Neural progenitor cell (in vitro differentiated cells): Measurements from ENCODE around the gene HHEX. TPM values are rescaled to one million over a fixed set of nuclear protein-coding genes. Genes with fewer than 3 reads are reported as not detected.

Experiments
- DNase-seq: peaks from one replicate; pipeline ENCODE4 v3.0.0-alpha.2; 2016; ENCODE audit warnings: low spot score
- H2AFZ ChIP-seq: fragments of 200-600 bp; sonication (generic); replicated peaks from 2 replicates; pipeline ENCODE4 v1.6.1; 2016; ENCODE audit warnings: antibody characterized with exemption
- H3F3A ChIP-seq: fragments of 200-600 bp; sonication (generic); 2 replicates; pipeline ENCODE4 v1.6.1; 2016; ENCODE audit warnings: antibody characterized with exemption, low read depth
- H3K27ac ChIP-seq: fragments of 200-600 bp; sonication (generic); 2 replicates; pipeline ENCODE4 v1.5.1; 2016; ENCODE audit warnings: mild to moderate bottlenecking
- H3K27me3 ChIP-seq: fragments of 200-600 bp; sonication (generic); 2 replicates; pipeline ENCODE4 v1.6.1; 2016; ENCODE audit warnings: mild to moderate bottlenecking, moderate library complexity
- H3K36me3 ChIP-seq: fragments of 200-600 bp; sonication (generic); 2 replicates; pipeline ENCODE4 v1.5.1; 2016
- H3K4me1 ChIP-seq: fragments of 200-600 bp; sonication (generic); 2 replicates; pipeline ENCODE4 v1.6.1; 2016; ENCODE audit warnings: mixed run types
- H3K4me2 ChIP-seq: fragments of 200-600 bp; sonication (generic); 2 replicates; pipeline ENCODE4 v1.6.1; 2016
- H3K4me3 ChIP-seq: fragments of 200-600 bp; sonication (generic); 2 replicates; pipeline ENCODE4 v1.5.1; 2016
- H3K79me2 ChIP-seq: fragments of 200-600 bp; sonication (generic); 2 replicates; pipeline ENCODE4 v1.6.1; 2016; ENCODE audit warnings: low read depth
- H3K9ac ChIP-seq: fragments of 200-600 bp; sonication (generic); 2 replicates; pipeline ENCODE4 v1.6.1; 2016
- H3K9me3 ChIP-seq: fragments of 200-600 bp; sonication (generic); 2 replicates; pipeline ENCODE4 v1.5.1; 2016; ENCODE audit warnings: low read depth
- H4K20me1 ChIP-seq: fragments of 200-600 bp; sonication (generic); 2 replicates; pipeline ENCODE4 v1.6.1; 2016; ENCODE audit warnings: low read depth
- H3K27ac Mint-ChIP-seq: 3 replicates; pipeline ENCODE4 v1.8.0; 2021; ENCODE audit warnings: mixed read lengths
- H3K27me3 Mint-ChIP-seq: 2 replicates; pipeline ENCODE4 v1.8.0; 2022; ENCODE audit warnings: low read depth, mild to moderate bottlenecking, inconsistent platforms, moderate library complexity, mixed read lengths; ENCODE audit not compliant: insufficient read depth
- H3K36me3 Mint-ChIP-seq: 3 replicates; pipeline ENCODE4 v1.8.0; 2021; ENCODE audit warnings: mixed read lengths
- H3K4me1 Mint-ChIP-seq: 3 replicates; pipeline ENCODE4 v1.8.0; 2021; ENCODE audit warnings: mixed read lengths
- H3K4me3 Mint-ChIP-seq: 3 replicates; pipeline ENCODE4 v1.8.0; 2021; ENCODE audit warnings: mild to moderate bottlenecking, moderate library complexity, mixed read lengths
- H3K9me3 Mint-ChIP-seq: 3 replicates; pipeline ENCODE4 v1.8.0; 2020; ENCODE audit warnings: mixed read lengths
- CTCF ChIP-seq: fragments of 200-600 bp; sonication (generic); IDR thresholded peaks from 2 replicates; pipeline ENCODE4 v1.5.1; 2017; ENCODE audit warnings: antibody characterized with exemption, mild to moderate bottlenecking
- EZH2 ChIP-seq: fragments of 200-600 bp; sonication (generic); IDR thresholded peaks from 2 replicates; pipeline ENCODE4 v1.6.1; 2017; ENCODE audit warnings: antibody characterized with exemption, mild to moderate bottlenecking, moderate library complexity
- EZH2phosphoT487 ChIP-seq: fragments of 200-600 bp; sonication (generic); IDR thresholded peaks from 2 replicates; pipeline ENCODE4 v1.6.1; 2017; ENCODE audit warnings: antibody characterized with exemption
- total RNA-seq: library from RNA; depleted of rRNA; stranded (reverse); fragments of >200 nt; gene quantifications from 2 replicates; pipeline ENCODE4 v1.2.3, GENCODE V29; 2015; ENCODE audit warnings: low replicate concordance

HHEX gene
- total RNA-seq, 1 donor from 2014 or later, result not detected

GRCh38 chr10:92714152-92714845, 24.5 kb downstream of the HHEX start:
- Histone ChIP-seq H3K27ac (no peak overlapping the region), H3F3A (no peaks in the 10 kb centered on the region), H3K4me1 (no peaks in the 10 kb centered on the region), H3K9me3 (no peaks in the 10 kb centered on the region), H4K20me1 (no peaks in the 10 kb centered on the region), H3K36me3 (no peaks in the 10 kb centered on the region), H3K4me3 (no peak overlapping the region), H3K27me3 (no peaks in the 10 kb centered on the region), H3K79me2 (no peaks in the 10 kb centered on the region), H2AFZ (no peak overlapping the region), H3K9ac (no peak overlapping the region), H3K4me2 (no peak overlapping the region)
- no peak for DNase-seq
- H3K27me3 Mint-ChIP-seq, result peaks cover 3% of the 10 kb centered on the region
- H3K9me3 Mint-ChIP-seq, result peaks cover 7% of the 10 kb centered on the region
- no peak overlapping the region for H3K4me3 Mint-ChIP-seq
- no peak overlapping the region for H3K27ac Mint-ChIP-seq
- H3K4me1 Mint-ChIP-seq, result no peaks in the 10 kb centered on the region
- H3K36me3 Mint-ChIP-seq, result no peaks in the 10 kb centered on the region
- TF ChIP-seq EZH2phosphoT487, result no peak

- Histone ChIP-seq H3K79me2 (no peaks in the 10 kb centered on the region), H3K4me2 (no peak overlapping the region), H3K27me3 (no peaks in the 10 kb centered on the region), H3K4me3 (no peak overlapping the region), H3K4me1 (no peaks in the 10 kb centered on the region), H3K36me3 (no peaks in the 10 kb centered on the region), H4K20me1 (no peaks in the 10 kb centered on the region), H3K9ac (no peak overlapping the region), H3K27ac (no peak overlapping the region), H3F3A (no peaks in the 10 kb centered on the region), H2AFZ (no peak overlapping the region), H3K9me3 (no peaks in the 10 kb centered on the region)
- H3K4me1 Mint-ChIP-seq, result no peaks in the 10 kb centered on the region
- H3K36me3 Mint-ChIP-seq, result no peaks in the 10 kb centered on the region
- TF ChIP-seq EZH2, result no peak
- DNase-seq, result no peak
- peaks cover 3% of the 10 kb centered on the region for H3K27me3 Mint-ChIP-seq
- H3K27ac Mint-ChIP-seq, result no peak overlapping the region
- H3K9me3 Mint-ChIP-seq, result peaks cover 7% of the 10 kb centered on the region
- no peak overlapping the region for H3K4me3 Mint-ChIP-seq
These were observed 25.1 kb downstream of the HHEX start for GRCh38 chr10:92714872-92715271.

GRCh38 chr10:92719991-92720830, 30.5 kb downstream of the HHEX start:
- peaks cover 4% of the 10 kb centered on the region for H3K9me3 Mint-ChIP-seq
- no peaks in the 10 kb centered on the region for H3K36me3 Mint-ChIP-seq
- no peak overlapping the region for H3K4me3 ChIP-seq
- no peaks in the 10 kb centered on the region for H3K27me3 ChIP-seq
- H3K27ac Mint-ChIP-seq, result no peak overlapping the region
- no peaks in the 10 kb centered on the region for H3K4me1 ChIP-seq
- no peak overlapping the region for H3K4me2 ChIP-seq
- no peaks in the 10 kb centered on the region for H3K9me3 ChIP-seq
- H3K4me1 Mint-ChIP-seq, result peaks cover 8% of the 10 kb centered on the region
- TF ChIP-seq EZH2 (no peak), EZH2phosphoT487 (no peak), CTCF (no peak)
- H3K9ac ChIP-seq, result no peak overlapping the region
- no peaks in the 10 kb centered on the region for H4K20me1 ChIP-seq
- H3F3A ChIP-seq, result no peaks in the 10 kb centered on the region
- H3K4me3 Mint-ChIP-seq, result no peak overlapping the region
- H3K27me3 Mint-ChIP-seq, result no peaks in the 10 kb centered on the region
- no peak overlapping the region for H2AFZ ChIP-seq
- no peak for DNase-seq
- no peaks in the 10 kb centered on the region for H3K79me2 ChIP-seq
- H3K27ac ChIP-seq, result no peak overlapping the region
- no peaks in the 10 kb centered on the region for H3K36me3 ChIP-seq

GRCh38 chr10:92720831-92721165, 31.0 kb downstream of the HHEX start:
- Histone ChIP-seq H3K4me2 (no peak overlapping the region), H3F3A (no peaks in the 10 kb centered on the region), H2AFZ (no peak overlapping the region), H3K27me3 (no peaks in the 10 kb centered on the region), H3K4me3 (no peak overlapping the region), H3K9me3 (no peaks in the 10 kb centered on the region), H3K9ac (no peak overlapping the region), H4K20me1 (no peaks in the 10 kb centered on the region), H3K27ac (no peak overlapping the region), H3K79me2 (no peaks in the 10 kb centered on the region), H3K4me1 (no peaks in the 10 kb centered on the region), H3K36me3 (no peaks in the 10 kb centered on the region)
- Mint-ChIP-seq H3K4me1 (peaks cover 8% of the 10 kb centered on the region), H3K36me3 (no peaks in the 10 kb centered on the region), H3K27me3 (no peaks in the 10 kb centered on the region), H3K4me3 (no peak overlapping the region), H3K27ac (no peak overlapping the region), H3K9me3 (peaks cover 2% of the 10 kb centered on the region)
- TF ChIP-seq CTCF, result no peak
- TF ChIP-seq EZH2, result no peak
- no peak for TF ChIP-seq EZH2phosphoT487
- DNase-seq, result no peak
